ENCODE measurements around the gene VWC2L. TPM values are rescaled to one million over a fixed set of nuclear protein-coding genes. Genes with fewer than 3 reads are reported as not detected.

The VWC2L gene
- total and polyA plus RNA-seq, 10 of the 15 experiments (the other 5 are each of a cell fraction or from before 2014, with no cell fraction given) = not detected

GRCh38 chr2:214575465-214575864, 164.6 kb downstream of the VWC2L start (continued):
- TF ChIP-seq ZNF687 (IDR thresholded peaks at IDR 0.05) = no peak
- TF ChIP-seq KDM1A (IDR thresholded peaks at IDR 0.05; ENCODE audit: borderline replicate concordance) = no peak
- no peak for TF ChIP-seq JUNB (IDR thresholded peaks at IDR 0.05)
- no peak for TF ChIP-seq ZNF592 (IDR thresholded peaks at IDR 0.05)
- no peak for TF ChIP-seq BRCA1 (IDR thresholded peaks at IDR 0.05; ENCODE audit: low read depth, low read length)
- TF ChIP-seq ETV6 (conservative IDR thresholded peaks at IDR 0.05 in 1 of 2, IDR thresholded peaks at IDR 0.05 in 1 of 2; ENCODE audit: borderline replicate concordance in 1 of 2, low read depth in 1 of 2) = no peak
- TF ChIP-seq MYC (IDR thresholded peaks at IDR 0.05; ENCODE audit: insufficient read depth, insufficient read length, insufficient replicate concordance, low read length, severe bottlenecking) = no peak
